Activated B cell treated with CpG ODN at 0.5 μM for 24 hours (primary cell): Measurements from ENCODE around the gene FAU. TPM values are rescaled to one million over a fixed set of nuclear protein-coding genes. Genes with fewer than 3 reads are reported as not detected.

Experiments
- ATAC-seq: fragments of 200-7000 bp; cut with Tn5 transposase; one replicate; pipeline ENCODE4 v1.10.0; 2021; ENCODE audit warnings: low read depth, mild to moderate bottlenecking, moderate library complexity
- CTCF ChIA-PET: fragments of 350-600 bp; sonication (Branson Sonifier 250); formaldehyde crosslinking; loops from one replicate; lab custom pipeline; 2021; ENCODE audit warnings: antibody characterized with exemption; lab: Charles Lee
- POLR2A ChIA-PET: fragments of 350-600 bp; sonication (Branson Sonifier 250); formaldehyde crosslinking; loops from one replicate; lab custom pipeline; 2021; ENCODE audit warnings: antibody characterized with exemption; lab: Charles Lee
- DNase-seq: peaks from one replicate; pipeline ENCODE4 v3.0.0; 2022
- H3K27ac Mint-ChIP-seq: one replicate; pipeline ENCODE4 v1.8.0; 2020; ENCODE audit warnings: mixed read lengths
- H3K27me3 Mint-ChIP-seq: one replicate; pipeline ENCODE4 v1.8.0; 2021; ENCODE audit warnings: mixed read lengths
- H3K36me3 Mint-ChIP-seq: one replicate; pipeline ENCODE4 v1.8.0; 2021; ENCODE audit warnings: low read depth, mixed read lengths
- H3K4me1 Mint-ChIP-seq: one replicate; pipeline ENCODE4 v1.8.0; 2021; ENCODE audit warnings: mixed read lengths
- H3K4me3 Mint-ChIP-seq: one replicate; pipeline ENCODE4 v1.8.0; 2020; ENCODE audit warnings: mild to moderate bottlenecking, mixed read lengths
- H3K9me3 Mint-ChIP-seq: one replicate; pipeline ENCODE4 v1.8.0; 2020; ENCODE audit warnings: mixed read lengths
- CTCF ChIP-seq: fragments of 200-600 bp; IDR thresholded peaks from one replicate; pipeline ENCODE4 v1.8.0; 2022; ENCODE audit warnings: antibody characterized with exemption, mild to moderate bottlenecking
- intact Hi-C: fragments of 100-400 bp; cut with micrococcal nuclease; formaldehyde crosslinking; loops from one replicate; pipeline ENCODE4 v1.15.1; 2024
- total RNA-seq: library from RNA; stranded (reverse); gene quantifications from 2 replicates; pipeline ENCODE4 v1.2.3, GENCODE V29; 2022

FAU gene
- total RNA-seq, 1 donor from 2014 or later, result 1,416 TPM

- Mint-ChIP-seq H3K27ac (no peak overlapping the region), H3K4me3 (no peak overlapping the region), H3K27me3 (no peaks in the 10 kb centered on the region), H3K36me3 (no peaks in the 10 kb centered on the region), H3K4me1 (peaks cover 40% of the 10 kb centered on the region), H3K9me3 (no peaks in the 10 kb centered on the region)
- POLR2A ChIA-PET, result no interaction called here
- TF ChIP-seq CTCF, result no peak
- ATAC-seq (no peak), DNase-seq (no peak)
- intact Hi-C loops, result no loop called here
- CTCF ChIA-PET, result no interaction called here
These were observed 20.1 kb upstream of the FAU start for GRCh38 chr11:65141896-65142494.

- Mint-ChIP-seq H3K27me3 (no peaks in the 10 kb centered on the region), H3K27ac (peak overlapping the region; percentile 99), H3K9me3 (no peaks in the 10 kb centered on the region), H3K4me1 (peaks cover 49% of the 10 kb centered on the region), H3K4me3 (no peak overlapping the region), H3K36me3 (peaks cover 35% of the 10 kb centered on the region)
- POLR2A ChIA-PET, result interaction anchor here (2.3 to 13.5 kb wide), 4 partner anchors 15 to 125 kb away, joined by 8 to 546 read pairs (median 89); partner anchors contain the start of genes CAPN1, FAU, MRPL49 and POLA2
- ATAC-seq (no peak), DNase-seq (no peak)
- TF ChIP-seq CTCF, result no peak
- intact Hi-C loops, result no loop called here
- CTCF ChIA-PET, result no interaction called here
These were observed 14.7 kb upstream of the FAU start for GRCh38 chr11:65136515-65137096.

- Mint-ChIP-seq H3K27me3 (no peaks in the 10 kb centered on the region), H3K9me3 (no peaks in the 10 kb centered on the region), H3K4me3 (peak overlapping the region; percentile 99), H3K36me3 (peaks cover 44% of the 10 kb centered on the region), H3K4me1 (peaks cover 53% of the 10 kb centered on the region), H3K27ac (peak overlapping the region; percentile 99)
- ChIA-PET CTCF (interaction anchor here (0.7 to 8.6 kb wide), 7 partner anchors 11 to 686 kb away, joined by 3 to 54 read pairs (median 3); partner anchors contain the start of genes ARL2, CAPN1, FAU and MRPL49), POLR2A (interaction anchor here (0.5 to 13.5 kb wide), 42 partner anchors 8 to 1344 kb away, joined by 3 to 546 read pairs (median 4); partner anchors contain the start of genes ARL2, CAPN1, CCDC85B and DPF2)
- ATAC-seq (no peak), DNase-seq (no peak)
- TF ChIP-seq CTCF, result no peak
- intact Hi-C loops, result no loop called here
These were observed 13.8 kb upstream of the FAU start for GRCh38 chr11:65135633-65136145.

- TF ChIP-seq CTCF, result no peak
- peak overlapping the region; percentile 99 for H3K27ac Mint-ChIP-seq
- H3K36me3 Mint-ChIP-seq, result peaks cover 49% of the 10 kb centered on the region
- POLR2A ChIA-PET, result interaction anchor here (0.5 to 13.5 kb wide), 49 partner anchors 9 to 1345 kb away, joined by 3 to 546 read pairs (median 4); partner anchors contain the start of genes ARL2, CAPN1, CCDC85B and DPF2
- intact Hi-C loops, result loop anchor here (5.0 kb wide), 3 partner anchors 197 to 437 kb away; partner anchors contain the start of genes DPF2, FAM89B, SF1 and ZNRD2
- H3K4me3 Mint-ChIP-seq, result peak overlapping the region; percentile 99
- CTCF ChIA-PET, result interaction anchor here (0.7 to 8.6 kb wide), 7 partner anchors 10 to 685 kb away, joined by 3 to 54 read pairs (median 3); partner anchors contain the start of genes ARL2, CAPN1, FAU and MRPL49
- H3K27me3 Mint-ChIP-seq, result no peaks in the 10 kb centered on the region
- H3K9me3 Mint-ChIP-seq, result no peaks in the 10 kb centered on the region
- peaks cover 59% of the 10 kb centered on the region for H3K4me1 Mint-ChIP-seq
- ATAC-seq, result peak; percentile 60
- DNase-seq, result peak; percentile 62
These were observed 13.2 kb upstream of the FAU start for GRCh38 chr11:65134952-65135632.
